K562 (cell line): Measurements from ENCODE around the gene YBX1. TPM values are rescaled to one million over a fixed set of nuclear protein-coding genes. Genes with fewer than 3 reads are reported as not detected.

ENCODE experiments used
- ATAC-seq: fragments of 200-7000 bp; cut with Tn5 transposase; 3 replicates; pipeline ENCODE4 v1.9.1; 2020; ENCODE audit warnings: moderate library complexity
- BruUV-seq: library from RNA; stranded (reverse); fragments of 400-500 nt; replicated peaks from 2 replicates; lab custom pipeline; 2021; lab: Mats Ljungman, UMichigan
- CTCF ChIA-PET: fragments of 300-600 bp; formaldehyde crosslinking; extraction: SDS; loops from one replicate; lab custom pipeline; 2021; ENCODE audit warnings: low intra/inter-chr PET ratio; lab: Yijun Ruan, JAX
- POLR2A ChIA-PET: fragments of 300-600, 350-650 bp; sonication (Branson Sonifier 250); formaldehyde crosslinking; extraction: SDS; loops from one replicate; lab custom pipeline; 2021; ENCODE audit warnings: antibody characterized with exemption, inconsistent platforms; lab: Yijun Ruan, JAX
- DNase-seq, 4 experiments: peaks; one replicate each; pipeline versions ENCODE4 v3.0.0 to v3.0.0-alpha.2; 2011 to 2018; ENCODE audit warnings: low spot score in 3 of 4, mixed read lengths in 3 of 4; ENCODE audit errors: extremely low read depth in 1 of 4
- FAIRE-seq: peaks from 2 replicates; lab custom pipeline; 2011; peaks lifted over from hg19 to GRCh38; lab: Jason Lieb, UNC
- H2AFZ ChIP-seq: 2 replicates; pipeline ENCODE4 v1.6.0; 2011; ENCODE audit warnings: low read depth, low read length, control low read depth, inconsistent platforms
- H3K27ac ChIP-seq: fragments of 200-600 bp; 3 replicates; pipeline ENCODE4 v1.8.0; 2011; ENCODE audit warnings: low read depth, mild to moderate bottlenecking, control low read depth, inconsistent platforms, low read length, moderate library complexity, mixed read lengths; ENCODE audit errors: extremely low read depth
- H3K27me3 ChIP-seq, 2 experiments: fragments of 300-600 bp in 1 of 2; 2 replicates in 1 of 2; 3 replicates in 1 of 2; pipeline versions ENCODE4 v1.6.0 to v1.8.0; 2011; ENCODE audit warnings: inconsistent platforms in 2 of 2, low read length in 2 of 2, mild to moderate bottlenecking in 1 of 2, mixed read lengths in 1 of 2, moderate library complexity in 1 of 2; ENCODE audit not compliant: control insufficient read depth in 2 of 2, insufficient read depth in 2 of 2
- H3K36me3 ChIP-seq: fragments of 300-600 bp; 3 replicates; pipeline ENCODE4 v1.8.0; 2011; ENCODE audit warnings: mild to moderate bottlenecking, low read length, inconsistent platforms; ENCODE audit not compliant: control insufficient read depth, insufficient read depth
- H3K4me1 ChIP-seq, 2 experiments: fragments of 200-600 bp in 1 of 2; replicated peaks in 1 of 2; 2 replicates in 1 of 2; 3 replicates in 1 of 2; pipeline versions ENCODE4 v1.5.1 to v1.8.0; 2011; ENCODE audit warnings: inconsistent platforms in 2 of 2, low read length in 2 of 2, mild to moderate bottlenecking in 1 of 2, mixed read lengths in 1 of 2, moderate library complexity in 1 of 2; ENCODE audit not compliant: control insufficient read depth in 2 of 2, insufficient read depth in 2 of 2
- H3K4me2 ChIP-seq: 2 replicates; pipeline ENCODE4 v1.6.1; 2011; ENCODE audit warnings: low read length, control low read depth, inconsistent platforms, mixed read lengths; ENCODE audit not compliant: insufficient read depth
- H3K4me3 ChIP-seq: fragments of 200-600 bp; sonication (generic), shearing (Covaris generic); 2 replicates; pipeline ENCODE4 v1.5.1; 2016; ENCODE audit warnings: control low read depth, inconsistent platforms
- H3K79me2 ChIP-seq: fragments of 200-600 bp; 3 replicates; pipeline ENCODE4 v1.8.0; 2011; ENCODE audit warnings: low read length, inconsistent platforms; ENCODE audit not compliant: control insufficient read depth, insufficient read depth
- H3K9ac ChIP-seq, 2 experiments: 2 replicates each; pipeline versions ENCODE4 v1.6.0 to v1.6.1; 2011; ENCODE audit warnings: low read depth in 2 of 2, low read length in 2 of 2, control low read depth in 1 of 2, inconsistent platforms in 1 of 2, mild to moderate bottlenecking in 1 of 2, mixed read lengths in 1 of 2; ENCODE audit not compliant: insufficient read depth in 1 of 2
- H3K9me1 ChIP-seq: one replicate; pipeline ENCODE4 v1.6.0; 2011; ENCODE audit warnings: inconsistent platforms, mild to moderate bottlenecking, low read length, moderate library complexity; ENCODE audit not compliant: control insufficient read depth, insufficient read depth
- H3K9me3 ChIP-seq: replicated peaks from 2 replicates; pipeline ENCODE4 v1.5.1; 2011; ENCODE audit warnings: low read depth, low read length, inconsistent platforms; ENCODE audit not compliant: control insufficient read depth, insufficient read depth
- H4K20me1 ChIP-seq: replicated peaks from 2 replicates; pipeline ENCODE4 v1.6.1; 2011; ENCODE audit warnings: low read length, inconsistent platforms, mixed read lengths; ENCODE audit not compliant: control insufficient read depth, insufficient read depth
- AFF4 ChIP-seq: sonication (generic); formaldehyde crosslinking; IDR thresholded peaks from 2 replicates; pipeline ENCODE4 v1.8.0; 2023; ENCODE audit warnings: mild to moderate bottlenecking, missing genetic modification reagents
- CHD1 ChIP-seq: fragments of 200-600 bp; sonication (generic); IDR thresholded peaks from one replicate; pipeline ENCODE4 v1.6.1; 2012; ENCODE audit warnings: mild to moderate bottlenecking, moderate library complexity, low read length, inconsistent platforms
- CREB3 ChIP-seq: fragments of 450-650 bp; conservative IDR thresholded peaks from 2 replicates; pipeline ENCODE4 v1.6.1; 2016; ENCODE audit warnings: missing genetic modification characterization, low read depth, mild to moderate bottlenecking, missing compliant biosample characterization, moderate library complexity
- ETV1 ChIP-seq: fragments of 450-650 bp; conservative IDR thresholded peaks from 2 replicates; pipeline ENCODE4 v1.6.1; 2016; ENCODE audit warnings: missing genetic modification characterization, control low read depth, low read depth, missing compliant biosample characterization
- ETV5 ChIP-seq: sonication (generic); formaldehyde crosslinking; IDR thresholded peaks from 2 replicates; pipeline ENCODE4 v1.4.0; 2020; ENCODE audit warnings: low read depth, mild to moderate bottlenecking, missing genetic modification reagents
- HDAC6 ChIP-seq: IDR thresholded peaks from 2 replicates; pipeline ENCODE4 v1.6.1; 2012; ENCODE audit warnings: low read depth, mild to moderate bottlenecking, control low read depth, inconsistent platforms, low read length, moderate library complexity
- HMG20A ChIP-seq: fragments of 450-650 bp; formaldehyde crosslinking; conservative IDR thresholded peaks from 2 replicates; pipeline ENCODE4 v1.4.0; 2020; ENCODE audit warnings: mild to moderate bottlenecking, mixed read lengths
- MAZ ChIP-seq, 2 experiments: fragments of 450-650 bp in 1 of 2; sonication (generic) in 1 of 2; formaldehyde crosslinking; IDR thresholded peaks in 1 of 2; conservative IDR thresholded peaks in 1 of 2; 2 replicates each; pipeline versions ENCODE4 v1.4.0 to v1.5.0; 2020; ENCODE audit warnings: mild to moderate bottlenecking in 1 of 2, missing genetic modification reagents in 1 of 2
- SIN3A ChIP-seq, 2 experiments: fragments of 150-350 bp in 1 of 2; IDR thresholded peaks; 2 replicates each; pipeline ENCODE4 v1.6.1; 2011 to 2016; ENCODE audit warnings: borderline replicate concordance in 2 of 2, low read depth in 2 of 2, low read length in 2 of 2, mild to moderate bottlenecking in 2 of 2, moderate library complexity in 2 of 2; ENCODE audit not compliant: control insufficient read depth in 1 of 2
- SIRT6 ChIP-seq: IDR thresholded peaks from one replicate; pipeline ENCODE4 v1.6.1; 2012; ENCODE audit warnings: low read depth, mild to moderate bottlenecking, control low read depth, inconsistent platforms, low read length, moderate library complexity
- SP1 ChIP-seq: sonication (generic); formaldehyde crosslinking; IDR thresholded peaks from 2 replicates; pipeline ENCODE4 v1.8.1; 2022; ENCODE audit warnings: mild to moderate bottlenecking, missing genetic modification reagents
- THRAP3 ChIP-seq: fragments of 450-650 bp; IDR thresholded peaks from 2 replicates; pipeline ENCODE4 v1.6.1; 2016; ENCODE audit warnings: mild to moderate bottlenecking, inconsistent platforms, borderline replicate concordance
- YY1 ChIP-seq, 3 experiments: IDR thresholded peaks; 2 replicates each; pipeline ENCODE4 v1.6.1; 2011; ENCODE audit warnings: low read length in 2 of 3, mild to moderate bottlenecking in 2 of 3, moderate library complexity in 2 of 3, borderline replicate concordance in 1 of 3, control low read depth in 1 of 3, low read depth in 1 of 3; ENCODE audit not compliant: insufficient read depth in 3 of 3, insufficient replicate concordance in 2 of 3, control insufficient read depth in 1 of 3, insufficient read length in 1 of 3; ENCODE audit errors: extremely low read depth in 1 of 3
- ZNF212 ChIP-seq: fragments of 450-650 bp; formaldehyde crosslinking; IDR thresholded peaks from 2 replicates; pipeline ENCODE4 v1.4.0; 2020; ENCODE audit warnings: mild to moderate bottlenecking
- ZNF311 ChIP-seq: fragments of 250-450 bp; sonication (Bioruptor Pico); IDR thresholded peaks from 2 replicates; pipeline ENCODE4 v1.4.0; 2020; ENCODE audit warnings: mild to moderate bottlenecking, moderate library complexity
- ZNF316 ChIP-seq: fragments of 450-650 bp; IDR thresholded peaks from 2 replicates; pipeline ENCODE4 v1.6.1; 2016
- WGBS: fragments of 100-300 bp; shearing (Covaris generic); methylation state at CpG from one replicate; pipeline ENCODE4 v1.1.6; 2016; ENCODE audit warnings: low coverage, mixed read lengths; ENCODE audit not compliant: insufficient coverage; ENCODE audit errors: missing lambda C conversion rate; 5-methylcytosine and 5-hydroxymethylcytosine counted together
- in situ Hi-C: fragments of 300-500 bp; cut with MboI; formaldehyde crosslinking; loops from 4 replicates; pipeline ENCODE4 v1.15.0; 2018; ENCODE audit warnings: inconsistent platforms, mixed read lengths
- intact Hi-C: fragments of 100-400 bp; cut with micrococcal nuclease; formaldehyde crosslinking; loops from 2 replicates; pipeline ENCODE4 v1.14.2; 2022
- polyA plus RNA-seq, 8 experiments: library from polyadenylated mRNA; depleted of rRNA in 4 of 8; stranded (reverse) in 5 of 8; unstranded in 3 of 8; fragments of >200 nt; fragmentation: Nextera tagmentation in 2 of 8; fragmentation: Illumina TruSeq in 1 of 8; extraction: Ambion mirVana in 2 of 8; extraction: Trizol in 1 of 8; gene quantifications; 2 replicates each; pipeline versions ENCODE4 v1.2.1 to v1.2.3, GENCODE V29; 2011 to 2014; ENCODE audit warnings: inconsistent platforms in 1 of 8, missing spikeins in 1 of 8
- total RNA-seq, 7 experiments: library from RNA; depleted of rRNA in 6 of 7; stranded (reverse); fragments of >200 nt in 6 of 7; fragmentation: Illumina TruSeq in 2 of 7; extraction: Trizol in 2 of 7; gene quantifications; 2 replicates each; pipeline versions ENCODE4 v1.2.1 to v1.2.3, GENCODE V29; 2011 to 2021; ENCODE audit warnings: low replicate concordance in 1 of 7

Gene YBX1
- total and polyA plus RNA-seq, 9 of the 15 experiments (the other 6 are each of a cell fraction or from before 2014, with no cell fraction given): 363 to 1,955 (median 1,216) TPM

- Histone ChIP-seq H3K27me3 (no peaks in the 10 kb centered on the region), H4K20me1 (peaks cover 58% of the 10 kb centered on the region), H3K4me2 (peak overlapping the region; percentile 98), H3K9me1 (peaks cover 7% of the 10 kb centered on the region), H3K9ac (peak overlapping the region; percentile 77 to 99), H3K4me1 (peaks cover 9 to 48% of the 10 kb centered on the region in 2 experiments), H3K36me3 (peaks cover 69% of the 10 kb centered on the region), H3K9me3 (no peaks in the 10 kb centered on the region), H3K27ac (peak overlapping the region; percentile 95), H3K4me3 (peak overlapping the region; percentile 77), H2AFZ (no peak overlapping the region), H3K79me2 (peaks cover 93% of the 10 kb centered on the region)
- ATAC-seq (0 out of 3 replicates have a peak, but pooled peaks have one; percentile 2), FAIRE-seq (no peak), DNase-seq (peak in 1 of 4 experiments; percentile 53)
- ChIA-PET POLR2A (interaction anchor here (0.5 to 8.0 kb wide), 14 partner anchors 9 to 759 kb away, joined by 3 to 62 read pairs (median 4); partner anchors contain the start of genes C1orf50 and PPIH), CTCF (no interaction called here)
- TSS peak; percentile 36 for BruUV-seq
- in situ Hi-C loops (no loop called here), intact Hi-C loops (loop anchor here (5.0 to 10.0 kb wide), 2 partner anchors 83 to 251 kb away; partner anchors contain the start of genes C1orf50 and P3H1)
- WGBS: under 1% methylated on average over 5 of the region's 5 CpGs
- TF ChIP-seq ETV1 (tag) (no peak), ZNF212 (no peak), YY1 (IDR thresholded peaks at IDR 0.05; ENCODE audit: borderline replicate concordance in 1 of 3, control insufficient read depth in 1 of 3, extremely low read depth in 1 of 3, insufficient read depth in 3 of 3, insufficient read length in 1 of 3, insufficient replicate concordance in 2 of 3, low read depth in 1 of 3, low read length in 2 of 3) (peak; percentile 84 to 96 (median 85)), ZNF316 (0 out of 2 replicates have a peak, but pooled peaks have one; percentile 51), ETV5 (CRISPR knock-in tag) (0 out of 2 replicates have a peak, but pooled peaks have one; percentile 42), ZNF311 (no peak), SP1 (CRISPR knock-in tag) (0 out of 2 replicates have a peak, but pooled peaks have one; percentile 38), THRAP3 (0 out of 2 replicates have a peak, but pooled peaks have one; percentile 2), CREB3 (no peak), MAZ (CRISPR knock-in tag; conservative IDR thresholded peaks at IDR 0.05 in 1 of 2, IDR thresholded peaks at IDR 0.05 in 1 of 2) (0 out of 4 replicates have a peak, but pooled peaks of 1 of the 2 experiments have one; percentile 23), SIRT6 (peak; percentile 20), AFF4 (CRISPR knock-in tag) (0 out of 2 replicates have a peak, but pooled peaks have one; percentile 23), HDAC6 (no peak), SIN3A (IDR thresholded peaks at IDR 0.05; ENCODE audit: borderline replicate concordance in 2 of 2, control insufficient read depth in 1 of 2, low read depth in 2 of 2, low read length in 2 of 2) (peak in 1 of 2 experiments; percentile 35; a peak in 2 of 4 replicates), CHD1 (peak; percentile 31), HMG20A (CRISPR knock-in tag) (no peak)
Observed at GRCh38 chr1:42684139-42684538, 1.9 kb downstream of the YBX1 start.
